ENCODE measurements around the gene PTAR1. TPM values are rescaled to one million over a fixed set of nuclear protein-coding genes. Genes with fewer than 3 reads are reported as not detected.

PTAR1 gene
- total RNA-seq (2021): 60.9 and 61.5 TPM in 2 replicates
- Bru-seq, nascent RNA: percentile 93 among the genes with signal in this experiment
- BruChase-seq, experiment 1, labeled RNA remaining after a 2-hour chase: percentile 96 among the genes with signal in this experiment
- percentile 96 among the genes with signal in this experiment for BruChase-seq, experiment 2, labeled RNA remaining after a 6-hour chase
- long read RNA-seq, partial matches to known transcripts: 2 of 16 reads
- long read RNA-seq, other reads (novel, unspliced or antisense): 10 of 16 reads

- ChIA-PET POLR2A (ENCODE audit: low non-redundant PET) (no interaction called here), CTCF (no interaction called here)
- H3K27me3 ChIP-seq (replicated peaks; ENCODE audit: insufficient read depth, low read depth, low read length, poor library complexity): no peaks in the 10 kb centered on the region
- H3K9me3 ChIP-seq (ENCODE audit: low read depth, low read length, poor library complexity, severe bottlenecking): no peaks in the 10 kb centered on the region
- intact Hi-C loops (cut with micrococcal nuclease; ENCODE audit: unreplicated experiment): loop anchor here (5.0 kb wide), 3 partner anchors 87 to 803 kb away; partner anchors contain the start of gene APBA1
- peaks cover 12% of the 10 kb centered on the region for H3K4me1 ChIP-seq (ENCODE audit: insufficient read depth, low read length, poor library complexity, severe bottlenecking)
- DNase-seq (ENCODE audit: low spot score): peak; percentile 94
- TF ChIP-seq EZH2 (IDR thresholded peaks at IDR 0.05; ENCODE audit: borderline replicate concordance, low read depth, low read length, poor library complexity, severe bottlenecking): no peak
- no peak for TF ChIP-seq CTCF (conservative IDR thresholded peaks at IDR 0.05; ENCODE audit: low read depth, low read length)
- H3K36me3 ChIP-seq (ENCODE audit: insufficient read depth, low read length, poor library complexity, severe bottlenecking): no peaks in the 10 kb centered on the region
- peak within 1 kb of the TSS; percentile 94 for H3K27ac ChIP-seq (ENCODE audit: low read depth, low read length, poor library complexity, severe bottlenecking)
- peak within 1 kb of the TSS; percentile 63 for H3K4me3 ChIP-seq (ENCODE audit: low read depth, low read length, poor library complexity, severe bottlenecking)
- BruUV-seq (replicated peaks): no TSS peak
These were observed at the start of gene PTAR1 for GRCh38 chr9:69759421-69760277. Gene PTAR1 (minus strand): TSS chr9:69760011. CDS start chr9:69759938, 73 bp downstream.

GRCh38 chr9:69809304-69809863 lies 49.6 kb upstream of the PTAR1 start:
- Histone ChIP-seq H3K4me1 (ENCODE audit: insufficient read depth, low read length, poor library complexity, severe bottlenecking) (peaks cover 26% of the 10 kb centered on the region), H3K9me3 (ENCODE audit: low read depth, low read length, poor library complexity, severe bottlenecking) (no peaks in the 10 kb centered on the region), H3K4me3 (ENCODE audit: low read depth, low read length, poor library complexity, severe bottlenecking) (no peak overlapping the region), H3K27me3 (replicated peaks; ENCODE audit: insufficient read depth, low read depth, low read length, poor library complexity) (no peaks in the 10 kb centered on the region), H3K36me3 (ENCODE audit: insufficient read depth, low read length, poor library complexity, severe bottlenecking) (no peaks in the 10 kb centered on the region), H3K27ac (ENCODE audit: low read depth, low read length, poor library complexity, severe bottlenecking) (peak overlapping the region; percentile 4)
- CTCF ChIA-PET: interaction anchor here (0.7 kb wide), 1 partner anchor 58 kb away, joined by 3 read pairs; no protein-coding TSS in a partner anchor
- BruUV-seq (replicated peaks): no TSS peak
- DNase-seq (ENCODE audit: low spot score): peak; percentile 74
- intact Hi-C loops (cut with micrococcal nuclease; ENCODE audit: unreplicated experiment): loop anchor here (1.0 to 5.0 kb wide), 3 partner anchors 69 to 137 kb away; partner anchors contain the start of gene APBA1
- POLR2A ChIA-PET (ENCODE audit: low non-redundant PET): no interaction called here
- TF ChIP-seq CTCF (conservative IDR thresholded peaks at IDR 0.05; ENCODE audit: low read depth, low read length) (peak; percentile 64), EZH2 (IDR thresholded peaks at IDR 0.05; ENCODE audit: borderline replicate concordance, low read depth, low read length, poor library complexity, severe bottlenecking) (no peak)

- Histone ChIP-seq H3K27ac (ENCODE audit: low read depth, low read length, poor library complexity, severe bottlenecking) (no peak overlapping the region), H3K4me3 (ENCODE audit: low read depth, low read length, poor library complexity, severe bottlenecking) (no peak overlapping the region), H3K27me3 (replicated peaks; ENCODE audit: insufficient read depth, low read depth, low read length, poor library complexity) (no peaks in the 10 kb centered on the region), H3K9me3 (ENCODE audit: low read depth, low read length, poor library complexity, severe bottlenecking) (no peaks in the 10 kb centered on the region), H3K4me1 (ENCODE audit: insufficient read depth, low read length, poor library complexity, severe bottlenecking) (peaks cover 12% of the 10 kb centered on the region), H3K36me3 (ENCODE audit: insufficient read depth, low read length, poor library complexity, severe bottlenecking) (no peaks in the 10 kb centered on the region)
- intact Hi-C loops (cut with micrococcal nuclease; ENCODE audit: unreplicated experiment): loop anchor here (5.0 kb wide), 1 partner anchor 134 kb away; the partner anchor contains the start of gene APBA1
- TF ChIP-seq CTCF (conservative IDR thresholded peaks at IDR 0.05; ENCODE audit: low read depth, low read length): no peak
- TF ChIP-seq EZH2 (IDR thresholded peaks at IDR 0.05; ENCODE audit: borderline replicate concordance, low read depth, low read length, poor library complexity, severe bottlenecking): no peak
- ChIA-PET CTCF (no interaction called here), POLR2A (ENCODE audit: low non-redundant PET) (no interaction called here)
- no TSS peak for BruUV-seq (replicated peaks)
- no peak for DNase-seq (ENCODE audit: low spot score)
These were observed 46.8 kb upstream of the PTAR1 start for GRCh38 chr9:69806627-69807026.
